ENCODE results near the gene STK32B.

Gene STK32B

DNA sequence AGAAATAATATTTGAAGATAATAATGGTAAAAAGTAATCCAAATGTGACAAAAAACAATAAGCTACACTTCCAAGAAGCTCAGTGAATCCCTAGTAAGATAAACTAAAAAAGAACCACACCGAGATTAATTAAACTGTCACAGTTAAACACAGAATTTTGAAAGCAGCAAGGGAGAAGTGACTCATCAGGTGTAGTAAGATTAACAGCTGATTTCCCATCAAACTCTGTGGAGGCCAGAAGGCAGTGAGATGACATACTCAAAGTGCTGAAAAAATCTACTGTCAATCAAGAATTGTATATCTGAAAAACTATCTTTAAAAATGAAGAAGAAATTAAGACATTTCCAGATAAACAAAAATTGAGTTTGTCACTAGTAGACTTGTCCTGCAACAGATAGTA, 35.3 kb downstream of the STK32B start:
- Histone ChIP-seq H3K27ac (ENCODE audit: extremely low read depth, low read depth, low read length) (no peak overlapping the region), H3K4me1 (ENCODE audit: control insufficient read depth, insufficient read depth, low read length) (no peaks in the 10 kb centered on the region), H3K4me3 (ENCODE audit: low read depth, low read length) (no peak overlapping the region), H3K9me3 (ENCODE audit: control insufficient read depth, insufficient read depth, low read depth, low read length) (no peaks in the 10 kb centered on the region; the same call in 1 of the 2 replicates), H3K36me3 (ENCODE audit: control insufficient read depth in 2 of 2, insufficient read depth in 1 of 2, low read length in 2 of 2) (no peaks in the 10 kb centered on the region)
- ChIA-PET CTCF (interaction anchor here (0.8 kb wide), 2 partner anchors 29 to 93 kb away, joined by 3 to 4 read pairs; no protein-coding TSS in a partner anchor), POLR2A (no interaction called here)
- TF ChIP-seq, protein P1, sequence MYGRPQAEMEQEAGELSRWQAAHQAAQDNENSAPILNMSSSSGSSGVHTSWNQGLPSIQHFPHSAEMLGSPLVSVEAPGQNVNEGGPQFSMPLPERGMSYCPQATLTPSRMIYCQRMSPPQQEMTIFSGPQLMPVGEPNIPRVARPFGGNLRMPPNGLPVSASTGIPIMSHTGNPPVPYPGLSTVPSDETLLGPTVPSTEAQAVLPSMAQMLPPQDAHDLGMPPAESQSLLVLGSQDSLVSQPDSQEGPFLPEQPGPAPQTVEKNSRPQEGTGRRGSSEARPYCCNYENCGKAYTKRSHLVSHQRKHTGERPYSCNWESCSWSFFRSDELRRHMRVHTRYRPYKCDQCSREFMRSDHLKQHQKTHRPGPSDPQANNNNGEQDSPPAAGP (tag by site-specific recombination; IDR thresholded peaks at IDR 0.05) = no peak
- TF ChIP-seq, protein P2, sequence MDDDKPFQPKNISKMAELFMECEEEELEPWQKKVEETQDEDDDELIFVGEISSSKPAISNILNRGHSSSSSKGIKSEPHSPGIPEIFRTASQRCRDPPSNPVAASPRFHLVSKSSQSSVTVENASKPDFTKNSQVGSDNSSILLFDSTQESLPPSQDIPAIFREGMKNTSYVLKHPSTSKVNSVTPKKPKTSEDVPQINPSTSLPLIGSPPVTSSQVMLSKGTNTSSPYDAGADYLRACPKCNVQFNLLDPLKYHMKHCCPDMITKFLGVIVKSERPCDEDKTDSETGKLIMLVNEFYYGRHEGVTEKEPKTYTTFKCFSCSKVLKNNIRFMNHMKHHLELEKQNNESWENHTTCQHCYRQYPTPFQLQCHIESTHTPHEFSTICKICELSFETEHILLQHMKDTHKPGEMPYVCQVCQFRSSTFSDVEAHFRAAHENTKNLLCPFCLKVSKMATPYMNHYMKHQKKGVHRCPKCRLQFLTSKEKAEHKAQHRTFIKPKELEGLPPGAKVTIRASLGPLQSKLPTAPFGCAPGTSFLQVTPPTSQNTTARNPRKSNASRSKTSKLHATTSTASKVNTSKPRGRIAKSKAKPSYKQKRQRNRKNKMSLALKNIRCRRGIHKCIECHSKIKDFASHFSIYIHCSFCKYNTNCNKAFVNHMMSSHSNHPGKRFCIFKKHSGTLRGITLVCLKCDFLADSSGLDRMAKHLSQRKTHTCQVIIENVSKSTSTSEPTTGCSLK (tag by site-specific recombination; IDR thresholded peaks at IDR 0.05) = no peak
- TF ChIP-seq MEIS1 (CRISPR knock-in tag; IDR thresholded peaks at IDR 0.05; ENCODE audit: borderline replicate concordance) (no peak), ZSCAN23 (tag by site-specific recombination; IDR thresholded peaks at IDR 0.05) (no peak), ZFP69B (tag by site-specific recombination; IDR thresholded peaks at IDR 0.05) (no peak), ZNF747 (tag by site-specific recombination; IDR thresholded peaks at IDR 0.05) (no peak), ZBTB21 (tag by site-specific recombination; IDR thresholded peaks at IDR 0.05) (no peak), IKZF3 (tag by site-specific recombination; IDR thresholded peaks at IDR 0.05) (no peak), ZNF112 (tag by site-specific recombination; IDR thresholded peaks at IDR 0.05) (no peak), HOXD13 (CRISPR knock-in tag; IDR thresholded peaks at IDR 0.05; ENCODE audit: borderline replicate concordance) (no peak), ZSCAN16 (tag by site-specific recombination; IDR thresholded peaks at IDR 0.05) (no peak), ZNF324 (tag by site-specific recombination; IDR thresholded peaks at IDR 0.05) (no peak)
- TF ChIP-seq, protein P3, sequence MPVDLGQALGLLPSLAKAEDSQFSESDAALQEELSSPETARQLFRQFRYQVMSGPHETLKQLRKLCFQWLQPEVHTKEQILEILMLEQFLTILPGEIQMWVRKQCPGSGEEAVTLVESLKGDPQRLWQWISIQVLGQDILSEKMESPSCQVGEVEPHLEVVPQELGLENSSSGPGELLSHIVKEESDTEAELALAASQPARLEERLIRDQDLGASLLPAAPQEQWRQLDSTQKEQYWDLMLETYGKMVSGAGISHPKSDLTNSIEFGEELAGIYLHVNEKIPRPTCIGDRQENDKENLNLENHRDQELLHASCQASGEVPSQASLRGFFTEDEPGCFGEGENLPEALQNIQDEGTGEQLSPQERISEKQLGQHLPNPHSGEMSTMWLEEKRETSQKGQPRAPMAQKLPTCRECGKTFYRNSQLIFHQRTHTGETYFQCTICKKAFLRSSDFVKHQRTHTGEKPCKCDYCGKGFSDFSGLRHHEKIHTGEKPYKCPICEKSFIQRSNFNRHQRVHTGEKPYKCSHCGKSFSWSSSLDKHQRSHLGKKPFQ (tag by site-specific recombination; IDR thresholded peaks at IDR 0.05) = no peak

DNA sequence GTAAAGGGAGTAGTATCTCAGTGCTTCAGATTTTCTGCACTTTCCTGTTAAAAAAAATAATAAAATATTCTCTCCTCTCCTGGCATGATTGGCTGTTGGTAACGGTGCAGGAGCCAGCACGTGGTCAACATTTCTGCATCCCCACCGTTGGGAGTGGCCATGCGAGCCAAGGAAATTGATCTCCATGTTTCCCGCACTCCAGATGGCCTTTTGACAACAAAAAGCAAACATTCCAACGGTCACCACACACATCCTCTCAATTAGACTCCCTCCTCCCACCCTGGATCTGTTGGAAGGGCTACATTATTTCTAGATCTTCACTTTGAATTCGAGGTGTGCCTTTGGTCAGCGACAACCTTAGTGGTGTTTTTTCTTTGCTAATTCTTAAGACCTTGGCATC, 45.0 kb downstream of the STK32B start:
- Histone ChIP-seq H3K27ac (ENCODE audit: extremely low read depth, low read depth, low read length) (no peak overlapping the region), H3K4me3 (ENCODE audit: low read depth, low read length) (no peak overlapping the region), H3K4me1 (ENCODE audit: control insufficient read depth, insufficient read depth, low read length) (no peaks in the 10 kb centered on the region), H3K36me3 (ENCODE audit: control insufficient read depth in 2 of 2, insufficient read depth in 1 of 2, low read length in 2 of 2) (no peaks in the 10 kb centered on the region), H3K9me3 (ENCODE audit: control insufficient read depth, insufficient read depth, low read depth, low read length) (no peaks in the 10 kb centered on the region)
- POLR2A ChIA-PET = no interaction called here
- CTCF ChIA-PET = interaction anchor here (0.6 kb wide), 1 partner anchor 1289 kb away, joined by 3 read pairs; no protein-coding TSS in a partner anchor
- TF ChIP-seq ZNF558 (tag by site-specific recombination; IDR thresholded peaks at IDR 0.05) = no peak
- TF ChIP-seq MEIS1 (CRISPR knock-in tag; IDR thresholded peaks at IDR 0.05; ENCODE audit: borderline replicate concordance) = no peak
- TF ChIP-seq ZFP3 (tag by site-specific recombination; IDR thresholded peaks at IDR 0.05; ENCODE audit: low read depth) = no peak
- TF ChIP-seq, protein P3 (tag by site-specific recombination; IDR thresholded peaks at IDR 0.05) = no peak
- TF ChIP-seq ZNF707 (tag by site-specific recombination; IDR thresholded peaks at IDR 0.05) = no peak
- TF ChIP-seq ZNF677 (tag by site-specific recombination; IDR thresholded peaks at IDR 0.05) = no peak
- TF ChIP-seq HOXD13 (CRISPR knock-in tag; IDR thresholded peaks at IDR 0.05; ENCODE audit: borderline replicate concordance) = no peak
- no peak for TF ChIP-seq ZNF221 (tag by site-specific recombination; IDR thresholded peaks at IDR 0.05; ENCODE audit: borderline replicate concordance)
- no peak for TF ChIP-seq ZNF510 (tag by site-specific recombination; IDR thresholded peaks at IDR 0.05; ENCODE audit: insufficient replicate concordance)
- TF ChIP-seq ZBTB7A (tag by site-specific recombination; IDR thresholded peaks at IDR 0.05; ENCODE audit: low read depth) = no peak
- TF ChIP-seq ZNF391 (tag by site-specific recombination; IDR thresholded peaks at IDR 0.05; ENCODE audit: borderline replicate concordance, low read depth) = no peak
- TF ChIP-seq FEZF1 (tag by site-specific recombination; IDR thresholded peaks at IDR 0.05) = no peak

Data from HEK293 (cell line).